Fibroblast of the aortic adventitia (primary cell): Measurements from ENCODE around the gene ADARB2. TPM values are rescaled to one million over a fixed set of nuclear protein-coding genes. Genes with fewer than 3 reads are reported as not detected.

Experiments used
- DNase-seq: peaks from one replicate; pipeline ENCODE4 v3.0.0-alpha.2; 2010; ENCODE audit warnings: low read depth
- H3K4me3 ChIP-seq: 2 replicates; pipeline ENCODE4 v1.5.1; 2011; ENCODE audit warnings: low read depth, mild to moderate bottlenecking, control low read depth, low read length, moderate library complexity
- total RNA-seq: library from RNA; depleted of rRNA; stranded (reverse); fragments of >200 nt; gene quantifications from 2 replicates; pipeline ENCODE4 v1.2.3, GENCODE V29; 2012; ENCODE audit warnings: low replicate concordance
- TF ChIP-seq, protein P1 (sequence below): IDR thresholded peaks from 2 replicates; pipeline ENCODE4 v1.5.1; 2011; ENCODE audit warnings: mild to moderate bottlenecking, low read length, control low read depth, inconsistent platforms; ENCODE audit not compliant: insufficient read depth

The ADARB2 gene
- total RNA-seq, 1 donor: not detected

DNA sequence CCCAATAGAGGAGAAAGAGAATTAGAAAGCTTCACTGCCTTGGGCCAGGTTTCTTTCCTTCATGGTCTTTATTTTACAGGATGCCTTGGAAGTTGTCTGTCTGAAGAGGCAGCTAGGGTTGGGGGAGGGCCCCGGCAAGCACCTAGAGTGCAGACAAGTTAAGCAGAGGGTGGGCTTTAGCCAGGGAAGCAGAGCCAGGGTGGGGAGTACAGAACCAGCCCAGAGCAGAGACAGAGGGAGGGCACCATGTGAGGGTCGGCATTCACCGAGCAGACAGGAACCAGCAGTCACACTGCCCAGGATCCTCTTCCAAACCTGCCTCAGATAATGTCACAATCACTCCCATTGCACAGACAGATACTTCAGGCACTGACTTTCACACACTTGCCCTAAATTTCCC, 75.9 kb downstream of the ADARB2 start:
- H3K4me3 ChIP-seq: no peak overlapping the region
- TF ChIP-seq, protein P1, sequence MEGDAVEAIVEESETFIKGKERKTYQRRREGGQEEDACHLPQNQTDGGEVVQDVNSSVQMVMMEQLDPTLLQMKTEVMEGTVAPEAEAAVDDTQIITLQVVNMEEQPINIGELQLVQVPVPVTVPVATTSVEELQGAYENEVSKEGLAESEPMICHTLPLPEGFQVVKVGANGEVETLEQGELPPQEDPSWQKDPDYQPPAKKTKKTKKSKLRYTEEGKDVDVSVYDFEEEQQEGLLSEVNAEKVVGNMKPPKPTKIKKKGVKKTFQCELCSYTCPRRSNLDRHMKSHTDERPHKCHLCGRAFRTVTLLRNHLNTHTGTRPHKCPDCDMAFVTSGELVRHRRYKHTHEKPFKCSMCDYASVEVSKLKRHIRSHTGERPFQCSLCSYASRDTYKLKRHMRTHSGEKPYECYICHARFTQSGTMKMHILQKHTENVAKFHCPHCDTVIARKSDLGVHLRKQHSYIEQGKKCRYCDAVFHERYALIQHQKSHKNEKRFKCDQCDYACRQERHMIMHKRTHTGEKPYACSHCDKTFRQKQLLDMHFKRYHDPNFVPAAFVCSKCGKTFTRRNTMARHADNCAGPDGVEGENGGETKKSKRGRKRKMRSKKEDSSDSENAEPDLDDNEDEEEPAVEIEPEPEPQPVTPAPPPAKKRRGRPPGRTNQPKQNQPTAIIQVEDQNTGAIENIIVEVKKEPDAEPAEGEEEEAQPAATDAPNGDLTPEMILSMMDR: no peak
- DNase-seq: no peak

DNA sequence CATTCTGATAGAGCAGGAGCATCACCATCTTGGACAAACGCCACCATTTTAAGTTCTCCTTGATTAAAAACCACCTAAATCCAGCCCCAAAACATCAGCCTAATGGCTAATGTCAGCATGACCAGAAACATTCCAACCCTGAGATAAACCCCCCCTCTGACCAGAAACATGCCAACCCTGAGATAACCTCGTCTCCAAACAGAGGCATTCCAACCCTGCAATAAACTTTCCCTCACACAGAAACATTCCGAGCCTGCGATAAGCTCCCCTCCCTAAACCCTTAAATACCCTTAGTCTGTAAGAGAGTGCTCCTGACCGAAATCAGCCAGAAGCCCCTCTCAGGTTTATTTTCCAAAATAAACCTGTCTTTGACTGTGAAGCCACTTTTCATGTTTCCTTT, 76.5 kb downstream of the ADARB2 start:
- no peak overlapping the region for H3K4me3 ChIP-seq
- DNase-seq: no peak
- TF ChIP-seq, protein P1: no peak

DNA sequence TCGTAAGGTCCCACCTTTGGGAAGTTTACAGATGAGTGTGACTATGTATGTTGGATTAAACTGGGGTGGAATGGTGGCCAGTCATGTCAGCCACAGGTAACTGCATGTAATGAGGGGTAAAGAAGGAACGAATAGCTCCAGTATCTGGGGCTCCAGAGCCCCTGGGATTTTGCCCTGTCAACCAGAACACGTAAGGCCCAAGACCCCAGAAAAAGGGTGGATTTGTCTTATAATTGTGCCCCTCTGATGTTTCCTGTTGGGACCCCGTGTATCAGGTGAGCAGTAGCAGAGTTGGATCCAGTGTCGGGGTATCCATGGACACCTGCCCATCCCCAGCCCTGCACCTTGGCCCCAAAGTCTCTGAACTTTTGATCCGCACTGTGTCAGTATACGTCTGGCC, 76.9 kb downstream of the ADARB2 start:
- no peak overlapping the region for H3K4me3 ChIP-seq
- no peak for DNase-seq
- TF ChIP-seq, protein P1: no peak

DNA sequence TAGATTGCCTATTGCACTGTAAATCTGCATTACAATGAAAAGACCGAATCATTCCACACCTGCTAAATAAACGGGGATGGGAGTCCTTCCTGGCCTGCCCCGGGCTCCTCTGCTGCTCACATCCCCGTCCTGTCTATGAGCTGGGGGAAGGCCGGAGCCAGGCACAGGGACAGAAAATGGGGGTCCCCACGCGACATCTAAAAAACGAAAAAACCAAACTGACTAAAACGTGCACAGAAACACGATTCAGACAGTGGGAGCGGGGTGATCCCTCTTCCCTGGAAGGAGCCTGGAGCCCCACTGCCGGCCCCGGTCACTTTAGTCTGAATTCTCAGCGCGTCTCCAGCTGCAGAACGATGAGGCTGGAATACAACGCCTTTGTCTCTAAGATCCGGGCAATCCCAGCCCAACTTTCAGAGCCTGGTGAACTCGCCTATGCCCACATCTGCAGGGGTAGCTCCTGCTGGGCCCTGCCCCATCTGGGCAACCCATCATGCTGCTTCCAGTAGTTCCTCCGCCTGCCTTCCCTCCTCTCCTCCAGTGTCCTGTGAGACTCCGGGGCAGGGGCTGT, 78.0 kb downstream of the ADARB2 start:
- no peak for DNase-seq
- TF ChIP-seq, protein P1: no peak
- no peak overlapping the region for H3K4me3 ChIP-seq

DNA sequence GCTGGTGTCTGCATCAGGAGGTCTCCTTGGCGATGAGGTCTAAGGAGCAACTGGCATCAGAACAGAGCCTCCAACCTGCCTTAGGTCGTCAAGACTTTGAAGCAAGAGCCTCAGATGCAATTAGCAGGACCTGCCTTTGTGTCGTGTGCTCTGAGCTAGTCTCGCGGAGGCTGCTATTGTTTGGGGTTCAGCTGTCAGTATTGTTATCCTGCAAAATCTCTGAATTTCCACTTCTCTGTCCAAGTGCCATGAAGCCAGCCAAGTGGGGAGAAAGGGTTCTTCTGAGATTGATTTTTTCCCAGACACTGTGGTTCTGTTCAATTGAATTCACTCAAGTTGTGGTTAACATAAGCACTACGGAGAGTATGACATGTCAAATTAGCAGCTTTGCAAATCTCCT, 78.7 kb downstream of the ADARB2 start:
- no peak overlapping the region for H3K4me3 ChIP-seq
- TF ChIP-seq, protein P1: no peak
- no peak for DNase-seq

DNA sequence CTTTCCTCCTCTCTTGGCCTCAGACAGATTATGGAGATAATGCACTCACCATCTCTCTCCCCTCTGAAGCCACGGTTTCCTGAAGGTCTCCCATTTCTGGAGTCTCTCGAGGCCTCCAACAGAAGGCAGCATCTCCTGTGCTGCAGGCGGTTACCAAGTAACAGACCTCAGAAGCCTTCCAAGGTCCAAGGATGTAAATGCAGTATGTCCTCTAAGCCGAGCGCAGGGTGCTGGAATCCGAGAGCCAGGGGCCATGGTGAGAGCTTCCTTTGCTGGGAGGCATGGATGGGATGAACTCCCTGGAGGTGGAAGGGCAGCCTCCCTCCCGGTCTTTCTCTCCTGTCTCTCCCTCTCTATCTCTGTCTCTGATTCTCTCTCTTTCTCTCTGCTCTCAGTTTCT, 79.8 kb downstream of the ADARB2 start:
- TF ChIP-seq, protein P1: no peak
- no peak overlapping the region for H3K4me3 ChIP-seq
- no peak for DNase-seq

DNA sequence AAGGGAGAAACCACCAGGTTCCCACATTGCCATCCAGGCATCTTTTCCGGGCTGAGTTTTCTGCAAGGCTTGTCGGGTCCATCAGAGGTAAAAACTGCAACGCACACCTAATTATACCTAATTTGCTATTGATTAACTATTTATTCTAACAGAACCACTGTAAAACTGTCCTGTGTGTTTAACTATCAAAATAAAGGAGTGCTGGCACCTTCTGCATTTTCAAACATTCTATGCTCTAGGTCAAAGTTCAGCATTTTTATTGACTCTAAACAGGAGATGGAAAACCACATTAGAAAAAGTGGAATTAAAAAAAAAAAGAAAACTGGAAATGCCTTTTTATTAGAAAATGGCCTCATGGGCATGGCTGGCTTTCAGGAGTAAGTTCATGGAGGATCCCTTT, 82.0 kb downstream of the ADARB2 start:
- TF ChIP-seq, protein P1: no peak
- no peak for DNase-seq
- no peak overlapping the region for H3K4me3 ChIP-seq
